GM23338 (cell line): ENCODE data around the gene PLCG2. TPM values are rescaled to one million over a fixed set of nuclear protein-coding genes. Genes with fewer than 3 reads are reported as not detected.

Experiments used
- ATAC-seq: fragments of 200-7000 bp; cut with Tn5 transposase; 3 replicates; pipeline ENCODE4 v1.9.1; 2020
- DNase-seq: peaks from one replicate; pipeline ENCODE4 v3.0.0-alpha.2; 2015; ENCODE audit warnings: low spot score
- H2AFZ ChIP-seq: fragments of 200-600 bp; sonication (generic); 2 replicates; pipeline ENCODE4 v1.8.0; 2016; ENCODE audit warnings: antibody characterized with exemption, mild to moderate bottlenecking, moderate library complexity
- H3F3A ChIP-seq: fragments of 200-600 bp; sonication (generic); replicated peaks from 2 replicates; pipeline ENCODE4 v1.8.0; 2017; ENCODE audit warnings: antibody characterized with exemption, mixed run types, low read depth
- H3K27ac ChIP-seq: fragments of 200-600 bp; sonication (generic); 2 replicates; pipeline ENCODE4 v1.6.1; 2016; ENCODE audit warnings: low read depth
- H3K27me3 ChIP-seq: fragments of 200-600 bp; sonication (generic); 2 replicates; pipeline ENCODE4 v1.8.0; 2016; ENCODE audit warnings: mild to moderate bottlenecking, mixed run types, moderate library complexity; ENCODE audit not compliant: insufficient read depth
- H3K36me3 ChIP-seq: fragments of 200-600 bp; sonication (generic); 2 replicates; pipeline ENCODE4 v1.8.0; 2016; ENCODE audit warnings: mild to moderate bottlenecking; ENCODE audit not compliant: insufficient read depth
- H3K4me1 ChIP-seq: fragments of 200-600 bp; sonication (generic); 2 replicates; pipeline ENCODE4 v1.8.0; 2016; ENCODE audit warnings: mild to moderate bottlenecking, moderate library complexity; ENCODE audit not compliant: insufficient read depth
- H3K4me2 ChIP-seq: fragments of 200-600 bp; sonication (generic); 2 replicates; pipeline ENCODE4 v1.7.1; 2017; ENCODE audit warnings: mixed run types
- H3K4me3 ChIP-seq: fragments of 200-600 bp; sonication (generic); 2 replicates; pipeline ENCODE4 v1.6.1; 2016; ENCODE audit warnings: mixed run types
- H3K79me2 ChIP-seq: fragments of 200-600 bp; sonication (generic); replicated peaks from 2 replicates; pipeline ENCODE4 v1.8.0; 2017; ENCODE audit warnings: mild to moderate bottlenecking; ENCODE audit not compliant: insufficient read depth
- H3K9me2 ChIP-seq: fragments of 200-600 bp; sonication (generic); 2 replicates; pipeline ENCODE4 v1.8.0; 2017; ENCODE audit not compliant: insufficient read depth
- H4K20me1 ChIP-seq: fragments of 200-600 bp; sonication (generic); replicated peaks from 2 replicates; pipeline ENCODE4 v1.8.0; 2017; ENCODE audit warnings: mild to moderate bottlenecking; ENCODE audit not compliant: insufficient read depth
- H3K27ac Mint-ChIP-seq: 2 replicates; pipeline ENCODE4 v1.8.0; 2020; ENCODE audit warnings: inconsistent platforms, mild to moderate bottlenecking, moderate library complexity, mixed read lengths
- H3K27me3 Mint-ChIP-seq: 3 replicates; pipeline ENCODE4 v1.8.0; 2022; ENCODE audit warnings: low read depth, mild to moderate bottlenecking, moderate library complexity, mixed read lengths, inconsistent platforms; ENCODE audit not compliant: insufficient read depth, poor library complexity
- H3K36me3 Mint-ChIP-seq: 3 replicates; pipeline ENCODE4 v1.8.0; 2021; ENCODE audit warnings: low read depth, mild to moderate bottlenecking, inconsistent platforms, moderate library complexity, mixed read lengths
- H3K4me1 Mint-ChIP-seq: 3 replicates; pipeline ENCODE4 v1.8.0; 2020; ENCODE audit warnings: mild to moderate bottlenecking, inconsistent platforms, mixed read lengths
- H3K4me3 Mint-ChIP-seq: 3 replicates; pipeline ENCODE4 v1.8.0; 2021; ENCODE audit warnings: moderate library complexity, mild to moderate bottlenecking, inconsistent platforms, mixed read lengths
- H3K9me3 Mint-ChIP-seq: 3 replicates; pipeline ENCODE4 v1.8.0; 2020; ENCODE audit warnings: moderate library complexity, mild to moderate bottlenecking, inconsistent platforms, mixed read lengths
- CREB1 ChIP-seq: fragments of 250-450 bp; sonication (Bioruptor Pico); IDR thresholded peaks from 2 replicates; pipeline ENCODE4 v1.5.0; 2020; ENCODE audit warnings: low read depth, mild to moderate bottlenecking, moderate library complexity
- EZH2 ChIP-seq: fragments of 200-600 bp; sonication (generic); IDR thresholded peaks from one replicate; pipeline ENCODE4 v1.8.0; 2017; ENCODE audit warnings: antibody characterized with exemption, mild to moderate bottlenecking, low read depth; ENCODE audit not compliant: unreplicated experiment
- EZH2phosphoT487 ChIP-seq: fragments of 200-600 bp; sonication (generic); IDR thresholded peaks from one replicate; pipeline ENCODE4 v1.8.1; 2018; ENCODE audit warnings: antibody characterized with exemption; ENCODE audit not compliant: unreplicated experiment
- JUNB ChIP-seq: IDR thresholded peaks from one replicate; pipeline ENCODE4 v1.6.1; 2016; ENCODE audit warnings: antibody characterized with exemption; ENCODE audit not compliant: unreplicated experiment
- NANOG ChIP-seq: IDR thresholded peaks from 2 replicates; pipeline ENCODE4 v1.6.1; 2016; ENCODE audit warnings: antibody characterized with exemption, borderline replicate concordance
- POLR2AphosphoS5 ChIP-seq: IDR thresholded peaks from 2 replicates; pipeline ENCODE4 v1.6.1; 2016; ENCODE audit warnings: antibody characterized with exemption, low read depth
- STAT1 ChIP-seq: IDR thresholded peaks from one replicate; pipeline ENCODE4 v1.6.1; 2016; ENCODE audit warnings: antibody characterized with exemption; ENCODE audit not compliant: unreplicated experiment
- polyA plus RNA-seq: library from polyadenylated mRNA; unstranded; fragments of >200 nt; fragmentation: Nextera tagmentation; extraction: Ambion mirVana; gene quantifications from 2 replicates; pipeline ENCODE4 v1.2.1, GENCODE V29; 2016
- total RNA-seq: library from RNA; depleted of rRNA; stranded (reverse); fragments of >200 nt; shearing (Covaris generic); gene quantifications from 2 replicates; pipeline ENCODE4 v1.2.3, GENCODE V29; 2014
- TF ChIP-seq, protein P1 (sequence below): fragments of 250-450 bp; sonication (Bioruptor Pico); IDR thresholded peaks from 2 replicates; pipeline ENCODE4 v1.5.0; 2020; ENCODE audit warnings: mild to moderate bottlenecking, moderate library complexity
- TF ChIP-seq, protein P2 (sequence below): IDR thresholded peaks from 2 replicates; pipeline ENCODE4 v1.6.1; 2016; ENCODE audit warnings: antibody characterized with exemption
- TF ChIP-seq, protein P3 (sequence below), 2 experiments: fragments of 200-600 bp in 1 of 2; sonication (generic) in 1 of 2; conservative IDR thresholded peaks; 2 replicates each; pipeline versions ENCODE4 v1.5.1 to v1.6.1; 2016 to 2017; ENCODE audit warnings: antibody characterized with exemption in 2 of 2, low read depth in 2 of 2, mild to moderate bottlenecking in 2 of 2, moderate library complexity in 1 of 2

Gene PLCG2
- total and polyA plus RNA-seq, 2 experiments from 2014 or later = 2.4 to 5.9 TPM

DNA sequence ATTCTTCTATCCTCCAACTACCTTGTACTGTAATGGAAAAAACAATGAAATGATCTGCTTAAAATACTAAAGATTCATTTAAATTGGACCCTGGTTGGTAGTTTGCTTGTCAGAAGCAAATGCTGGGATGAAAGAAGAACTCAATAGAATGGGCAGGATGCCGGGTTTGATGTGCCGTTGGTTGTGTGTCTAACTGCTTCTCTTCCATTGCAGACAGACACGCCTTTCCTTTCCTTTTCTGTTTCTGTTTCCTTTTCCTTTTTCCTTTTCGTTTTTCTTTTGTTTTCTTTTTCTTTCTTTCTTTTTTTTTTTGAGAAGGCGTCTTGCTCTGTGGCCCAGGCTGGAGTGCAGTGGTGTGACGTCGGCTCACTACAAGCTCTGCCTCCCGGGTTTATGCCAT, 64.6 kb downstream of the PLCG2 start (continued):
- TF ChIP-seq, protein P1, sequence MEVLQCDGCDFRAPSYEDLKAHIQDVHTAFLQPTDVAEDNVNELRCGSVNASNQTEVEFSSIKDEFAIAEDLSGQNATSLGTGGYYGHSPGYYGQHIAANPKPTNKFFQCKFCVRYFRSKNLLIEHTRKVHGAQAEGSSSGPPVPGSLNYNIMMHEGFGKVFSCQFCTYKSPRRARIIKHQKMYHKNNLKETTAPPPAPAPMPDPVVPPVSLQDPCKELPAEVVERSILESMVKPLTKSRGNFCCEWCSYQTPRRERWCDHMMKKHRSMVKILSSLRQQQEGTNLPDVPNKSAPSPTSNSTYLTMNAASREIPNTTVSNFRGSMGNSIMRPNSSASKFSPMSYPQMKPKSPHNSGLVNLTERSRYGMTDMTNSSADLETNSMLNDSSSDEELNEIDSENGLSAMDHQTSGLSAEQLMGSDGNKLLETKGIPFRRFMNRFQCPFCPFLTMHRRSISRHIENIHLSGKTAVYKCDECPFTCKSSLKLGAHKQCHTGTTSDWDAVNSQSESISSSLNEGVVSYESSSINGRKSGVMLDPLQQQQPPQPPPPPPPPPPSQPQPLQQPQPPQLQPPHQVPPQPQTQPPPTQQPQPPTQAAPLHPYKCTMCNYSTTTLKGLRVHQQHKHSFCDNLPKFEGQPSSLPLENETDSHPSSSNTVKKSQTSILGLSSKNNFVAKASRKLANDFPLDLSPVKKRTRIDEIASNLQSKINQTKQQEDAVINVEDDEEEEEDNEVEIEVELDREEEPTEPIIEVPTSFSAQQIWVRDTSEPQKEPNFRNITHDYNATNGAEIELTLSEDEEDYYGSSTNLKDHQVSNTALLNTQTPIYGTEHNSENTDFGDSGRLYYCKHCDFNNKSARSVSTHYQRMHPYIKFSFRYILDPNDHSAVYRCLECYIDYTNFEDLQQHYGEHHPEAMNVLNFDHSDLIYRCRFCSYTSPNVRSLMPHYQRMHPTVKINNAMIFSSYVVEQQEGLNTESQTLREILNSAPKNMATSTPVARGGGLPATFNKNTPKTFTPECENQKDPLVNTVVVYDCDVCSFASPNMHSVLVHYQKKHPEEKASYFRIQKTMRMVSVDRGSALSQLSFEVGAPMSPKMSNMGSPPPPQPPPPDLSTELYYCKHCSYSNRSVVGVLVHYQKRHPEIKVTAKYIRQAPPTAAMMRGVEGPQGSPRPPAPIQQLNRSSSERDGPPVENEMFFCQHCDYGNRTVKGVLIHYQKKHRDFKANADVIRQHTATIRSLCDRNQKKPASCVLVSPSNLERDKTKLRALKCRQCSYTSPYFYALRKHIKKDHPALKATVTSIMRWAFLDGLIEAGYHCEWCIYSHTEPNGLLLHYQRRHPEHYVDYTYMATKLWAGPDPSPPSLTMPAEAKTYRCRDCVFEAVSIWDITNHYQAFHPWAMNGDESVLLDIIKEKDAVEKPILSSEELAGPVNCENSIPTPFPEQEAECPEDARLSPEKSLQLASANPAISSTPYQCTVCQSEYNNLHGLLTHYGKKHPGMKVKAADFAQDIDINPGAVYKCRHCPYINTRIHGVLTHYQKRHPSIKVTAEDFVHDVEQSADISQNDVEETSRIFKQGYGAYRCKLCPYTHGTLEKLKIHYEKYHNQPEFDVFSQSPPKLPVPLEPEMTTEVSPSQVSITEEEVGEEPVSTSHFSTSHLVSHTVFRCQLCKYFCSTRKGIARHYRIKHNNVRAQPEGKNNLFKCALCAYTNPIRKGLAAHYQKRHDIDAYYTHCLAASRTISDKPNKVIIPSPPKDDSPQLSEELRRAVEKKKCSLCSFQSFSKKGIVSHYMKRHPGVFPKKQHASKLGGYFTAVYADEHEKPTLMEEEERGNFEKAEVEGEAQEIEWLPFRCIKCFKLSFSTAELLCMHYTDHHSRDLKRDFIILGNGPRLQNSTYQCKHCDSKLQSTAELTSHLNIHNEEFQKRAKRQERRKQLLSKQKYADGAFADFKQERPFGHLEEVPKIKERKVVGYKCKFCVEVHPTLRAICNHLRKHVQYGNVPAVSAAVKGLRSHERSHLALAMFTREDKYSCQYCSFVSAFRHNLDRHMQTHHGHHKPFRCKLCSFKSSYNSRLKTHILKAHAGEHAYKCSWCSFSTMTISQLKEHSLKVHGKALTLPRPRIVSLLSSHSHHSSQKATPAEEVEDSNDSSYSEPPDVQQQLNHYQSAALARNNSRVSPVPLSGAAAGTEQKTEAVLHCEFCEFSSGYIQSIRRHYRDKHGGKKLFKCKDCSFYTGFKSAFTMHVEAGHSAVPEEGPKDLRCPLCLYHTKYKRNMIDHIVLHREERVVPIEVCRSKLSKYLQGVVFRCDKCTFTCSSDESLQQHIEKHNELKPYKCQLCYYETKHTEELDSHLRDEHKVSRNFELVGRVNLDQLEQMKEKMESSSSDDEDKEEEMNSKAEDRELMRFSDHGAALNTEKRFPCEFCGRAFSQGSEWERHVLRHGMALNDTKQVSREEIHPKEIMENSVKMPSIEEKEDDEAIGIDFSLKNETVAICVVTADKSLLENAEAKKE (CRISPR knock-in tag) = no peak
- TF ChIP-seq, protein P2, sequence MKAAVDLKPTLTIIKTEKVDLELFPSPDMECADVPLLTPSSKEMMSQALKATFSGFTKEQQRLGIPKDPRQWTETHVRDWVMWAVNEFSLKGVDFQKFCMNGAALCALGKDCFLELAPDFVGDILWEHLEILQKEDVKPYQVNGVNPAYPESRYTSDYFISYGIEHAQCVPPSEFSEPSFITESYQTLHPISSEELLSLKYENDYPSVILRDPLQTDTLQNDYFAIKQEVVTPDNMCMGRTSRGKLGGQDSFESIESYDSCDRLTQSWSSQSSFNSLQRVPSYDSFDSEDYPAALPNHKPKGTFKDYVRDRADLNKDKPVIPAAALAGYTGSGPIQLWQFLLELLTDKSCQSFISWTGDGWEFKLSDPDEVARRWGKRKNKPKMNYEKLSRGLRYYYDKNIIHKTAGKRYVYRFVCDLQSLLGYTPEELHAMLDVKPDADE = no peak
- TF ChIP-seq CREB1 (no peak), STAT1 (no peak), EZH2 (no peak)

DNA sequence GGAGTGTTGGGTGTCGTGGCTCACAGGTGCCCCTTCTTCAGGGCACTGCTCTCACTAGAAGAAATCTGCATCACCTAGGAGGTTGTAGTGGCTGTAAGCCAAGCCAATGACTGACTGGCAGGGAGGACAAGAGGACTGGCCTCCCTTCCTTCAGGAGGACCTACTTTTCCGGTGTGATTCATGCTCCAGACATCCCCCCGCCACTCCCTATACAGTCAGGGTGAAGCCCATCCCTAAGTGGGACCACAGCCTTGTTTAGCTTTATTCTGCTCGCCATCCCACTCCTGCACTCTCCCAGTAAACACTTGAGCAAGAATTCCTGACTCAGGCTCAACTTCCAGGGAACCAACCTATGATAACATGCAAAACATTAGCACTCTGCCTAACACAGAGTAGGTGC, 67.0 kb downstream of the PLCG2 start:
- Histone ChIP-seq H3K27me3 (no peaks in the 10 kb centered on the region), H3K27ac (no peak overlapping the region), H3K4me3 (no peak overlapping the region), H3F3A (no peaks in the 10 kb centered on the region), H3K79me2 (no peaks in the 10 kb centered on the region), H3K9me2 (no peaks in the 10 kb centered on the region), H3K4me1 (no peaks in the 10 kb centered on the region), H2AFZ (no peak overlapping the region), H4K20me1 (no peaks in the 10 kb centered on the region), H3K4me2 (no peak overlapping the region), H3K36me3 (no peaks in the 10 kb centered on the region)
- Mint-ChIP-seq H3K4me3 (no peak overlapping the region), H3K36me3 (no peaks in the 10 kb centered on the region), H3K9me3 (no peaks in the 10 kb centered on the region), H3K4me1 (peaks cover 9% of the 10 kb centered on the region), H3K27me3 (no peaks in the 10 kb centered on the region), H3K27ac (no peak overlapping the region)
- DNase-seq = no peak
- no peak for ATAC-seq
- no peak for TF ChIP-seq JUNB
- no peak for TF ChIP-seq EZH2phosphoT487
- TF ChIP-seq, protein P3, sequence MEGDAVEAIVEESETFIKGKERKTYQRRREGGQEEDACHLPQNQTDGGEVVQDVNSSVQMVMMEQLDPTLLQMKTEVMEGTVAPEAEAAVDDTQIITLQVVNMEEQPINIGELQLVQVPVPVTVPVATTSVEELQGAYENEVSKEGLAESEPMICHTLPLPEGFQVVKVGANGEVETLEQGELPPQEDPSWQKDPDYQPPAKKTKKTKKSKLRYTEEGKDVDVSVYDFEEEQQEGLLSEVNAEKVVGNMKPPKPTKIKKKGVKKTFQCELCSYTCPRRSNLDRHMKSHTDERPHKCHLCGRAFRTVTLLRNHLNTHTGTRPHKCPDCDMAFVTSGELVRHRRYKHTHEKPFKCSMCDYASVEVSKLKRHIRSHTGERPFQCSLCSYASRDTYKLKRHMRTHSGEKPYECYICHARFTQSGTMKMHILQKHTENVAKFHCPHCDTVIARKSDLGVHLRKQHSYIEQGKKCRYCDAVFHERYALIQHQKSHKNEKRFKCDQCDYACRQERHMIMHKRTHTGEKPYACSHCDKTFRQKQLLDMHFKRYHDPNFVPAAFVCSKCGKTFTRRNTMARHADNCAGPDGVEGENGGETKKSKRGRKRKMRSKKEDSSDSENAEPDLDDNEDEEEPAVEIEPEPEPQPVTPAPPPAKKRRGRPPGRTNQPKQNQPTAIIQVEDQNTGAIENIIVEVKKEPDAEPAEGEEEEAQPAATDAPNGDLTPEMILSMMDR (conservative IDR thresholded peaks at IDR 0.05; ENCODE audit: low read depth in 2 of 2) = no peak
- no peak for TF ChIP-seq NANOG
- TF ChIP-seq, protein P2 = no peak
- no peak for TF ChIP-seq POLR2AphosphoS5
